OCI-LY7 (cell line): ENCODE data around the gene XRN2.

ENCODE experiments used
- EZH2phosphoT487 ChIP-seq: fragments of 200-600 bp; sonication (generic); IDR thresholded peaks from 2 replicates; pipeline ENCODE4 v1.6.1; 2018; ENCODE audit warnings: low read depth, borderline replicate concordance, mild to moderate bottlenecking, mixed run types, antibody characterized with exemption, low read length, moderate library complexity, mixed read lengths
- TF ChIP-seq, protein P1 (sequence below): fragments of 200-600 bp; sonication (generic); conservative IDR thresholded peaks from 2 replicates; pipeline ENCODE4 v1.5.1; 2014; ENCODE audit warnings: mild to moderate bottlenecking, antibody characterized with exemption, low read length, moderate library complexity, mixed read lengths

DNA sequence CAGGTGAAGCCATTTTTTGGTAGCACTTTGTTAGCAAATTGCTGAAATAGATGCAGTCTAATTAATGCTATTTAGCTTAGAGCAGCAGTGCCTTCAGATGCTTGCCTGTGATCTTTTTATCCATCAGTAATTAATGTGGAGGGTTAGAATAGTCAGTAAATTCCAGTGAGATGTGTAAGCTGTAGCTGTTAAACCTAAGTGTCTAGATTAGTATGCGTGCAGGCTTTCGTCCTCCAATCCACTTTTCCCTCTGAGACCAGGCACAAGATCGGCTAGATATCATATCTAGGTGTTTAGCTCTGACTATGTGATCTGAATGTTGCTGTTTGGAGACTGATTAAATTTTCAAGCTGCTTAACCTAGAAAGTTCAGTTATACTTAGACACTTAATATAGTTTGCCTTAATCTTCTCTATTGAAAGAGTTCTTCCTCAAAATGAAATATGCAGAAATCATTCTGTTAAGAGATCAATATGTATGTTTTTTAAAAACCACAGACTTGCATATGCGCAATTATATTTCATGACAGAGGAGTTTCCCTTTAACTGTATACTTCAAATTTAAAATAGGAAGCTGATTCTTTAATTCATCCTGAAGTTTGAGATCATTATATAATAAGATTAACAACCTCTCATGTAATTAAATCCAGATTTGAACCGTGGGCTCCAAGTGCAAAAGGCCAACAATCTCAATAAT lies 41.2 kb downstream of the XRN2 start:
- TF ChIP-seq, protein P1, sequence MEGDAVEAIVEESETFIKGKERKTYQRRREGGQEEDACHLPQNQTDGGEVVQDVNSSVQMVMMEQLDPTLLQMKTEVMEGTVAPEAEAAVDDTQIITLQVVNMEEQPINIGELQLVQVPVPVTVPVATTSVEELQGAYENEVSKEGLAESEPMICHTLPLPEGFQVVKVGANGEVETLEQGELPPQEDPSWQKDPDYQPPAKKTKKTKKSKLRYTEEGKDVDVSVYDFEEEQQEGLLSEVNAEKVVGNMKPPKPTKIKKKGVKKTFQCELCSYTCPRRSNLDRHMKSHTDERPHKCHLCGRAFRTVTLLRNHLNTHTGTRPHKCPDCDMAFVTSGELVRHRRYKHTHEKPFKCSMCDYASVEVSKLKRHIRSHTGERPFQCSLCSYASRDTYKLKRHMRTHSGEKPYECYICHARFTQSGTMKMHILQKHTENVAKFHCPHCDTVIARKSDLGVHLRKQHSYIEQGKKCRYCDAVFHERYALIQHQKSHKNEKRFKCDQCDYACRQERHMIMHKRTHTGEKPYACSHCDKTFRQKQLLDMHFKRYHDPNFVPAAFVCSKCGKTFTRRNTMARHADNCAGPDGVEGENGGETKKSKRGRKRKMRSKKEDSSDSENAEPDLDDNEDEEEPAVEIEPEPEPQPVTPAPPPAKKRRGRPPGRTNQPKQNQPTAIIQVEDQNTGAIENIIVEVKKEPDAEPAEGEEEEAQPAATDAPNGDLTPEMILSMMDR, result no peak
- TF ChIP-seq EZH2phosphoT487, result no peak
